GM12891 (cell line): Measurements from ENCODE around the gene PIBF1.
"Not testable (repeated sequence)": the region's sequence is repeated elsewhere in the genome, so short reads cannot be mapped to it uniquely, and the experiment has no call there.

ENCODE experiments used
- POLR2A ChIP-seq: IDR thresholded peaks from 2 replicates; pipeline ENCODE4 v1.6.1; 2011; ENCODE audit warnings: low read depth, low read length, control low read depth
- POLR2AphosphoS5 ChIP-seq: IDR thresholded peaks from 2 replicates; pipeline ENCODE4 v1.6.1; 2011; ENCODE audit warnings: low read depth, low read length, control low read depth

- not testable (repeated sequence) for TF ChIP-seq POLR2AphosphoS5, POLR2A
These were observed 2.7 kb downstream of the PIBF1 start for GRCh38 chr13:72784679-72785078.
